WERI-Rb-1 (cell line): ENCODE results near the gene OR2T3.
"Not testable (repeated sequence)": the region's sequence is repeated elsewhere in the genome, so short reads cannot be mapped to it uniquely, and the experiment has no call there.

Experiments
- DNase-seq: peaks from one replicate; pipeline ENCODE4 v3.0.0-alpha.2; 2020
- H3K27ac ChIP-seq: fragments of 250-450 bp; sonication (Bioruptor Pico); 2 replicates; pipeline ENCODE4 v1.5.1; 2020; ENCODE audit warnings: mild to moderate bottlenecking, moderate library complexity
- H3K27me3 ChIP-seq: fragments of 250-450 bp; sonication (Bioruptor Pico); 2 replicates; pipeline ENCODE4 v1.5.1; 2021; ENCODE audit warnings: mild to moderate bottlenecking, low read depth, moderate library complexity; ENCODE audit not compliant: insufficient read depth, severe bottlenecking
- H3K36me3 ChIP-seq: fragments of 250-450 bp; sonication (Bioruptor Pico); 2 replicates; pipeline ENCODE4 v1.5.1; 2020; ENCODE audit warnings: mild to moderate bottlenecking, moderate library complexity
- H3K4me3 ChIP-seq: 2 replicates; pipeline ENCODE4 v1.5.1; 2011; ENCODE audit warnings: low read depth, mild to moderate bottlenecking, control low read depth, low read length
- H3K9me3 ChIP-seq: fragments of 250-450 bp; sonication (Bioruptor Pico); 2 replicates; pipeline ENCODE4 v1.5.1; 2021; ENCODE audit warnings: mild to moderate bottlenecking, moderate library complexity; ENCODE audit not compliant: severe bottlenecking
- TF ChIP-seq, protein P1 (sequence below): IDR thresholded peaks from 2 replicates; pipeline ENCODE4 v1.5.1; 2011; ENCODE audit warnings: low read depth, mild to moderate bottlenecking, control low read depth, inconsistent platforms, low read length

OR2T3 gene

DNA sequence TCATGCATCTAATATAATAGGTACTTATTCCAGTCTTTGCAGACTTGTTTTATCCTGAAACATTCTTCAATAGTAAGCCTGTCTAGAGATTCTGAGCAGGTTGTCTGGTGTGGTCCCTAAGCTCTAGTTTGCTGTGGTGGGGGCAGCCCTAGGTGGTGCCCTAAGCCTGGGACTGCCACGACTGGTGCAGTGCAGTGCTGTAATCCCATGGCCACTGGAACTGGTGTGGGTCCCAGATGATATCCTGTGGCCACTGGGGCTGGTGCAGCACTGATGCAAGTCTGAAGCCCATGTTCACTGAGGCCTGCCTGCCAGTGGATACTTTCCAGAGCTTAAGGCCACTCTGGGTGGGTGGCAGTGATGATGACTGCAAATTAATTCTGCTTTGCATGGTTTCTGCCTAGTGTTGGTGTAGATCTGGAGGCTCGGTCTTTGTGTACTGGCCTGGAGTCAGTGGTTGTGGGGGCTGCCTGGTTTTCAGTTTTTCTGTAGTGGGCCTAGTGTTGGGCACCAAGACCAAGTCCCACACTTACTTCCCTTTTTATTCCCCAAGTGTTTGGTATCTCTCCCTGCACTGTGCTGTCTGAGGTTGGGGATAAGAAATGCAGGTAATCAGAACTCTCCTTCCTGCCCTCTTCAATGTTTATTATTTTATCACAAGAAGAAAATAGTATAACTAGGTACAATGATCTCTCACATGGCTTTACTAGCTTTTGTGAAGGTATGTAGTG lies 27.3 kb downstream of the OR2T3 start:
- not testable (repeated sequence) for H3K27ac ChIP-seq, DNase-seq, H3K9me3 ChIP-seq, H3K4me3 ChIP-seq, H3K27me3 ChIP-seq, H3K36me3 ChIP-seq

GRCh38 chr1:248507773-248508172 lies 34.6 kb downstream of the OR2T3 start, which contains the start of gene OR2G6:
Gene OR2G6 (plus strand): TSS chr1:248508073. CDS start chr1:248521647, 13,574 bp downstream.
- H3K4me3 ChIP-seq, DNase-seq, H3K27me3 ChIP-seq: not testable (repeated sequence)

DNA sequence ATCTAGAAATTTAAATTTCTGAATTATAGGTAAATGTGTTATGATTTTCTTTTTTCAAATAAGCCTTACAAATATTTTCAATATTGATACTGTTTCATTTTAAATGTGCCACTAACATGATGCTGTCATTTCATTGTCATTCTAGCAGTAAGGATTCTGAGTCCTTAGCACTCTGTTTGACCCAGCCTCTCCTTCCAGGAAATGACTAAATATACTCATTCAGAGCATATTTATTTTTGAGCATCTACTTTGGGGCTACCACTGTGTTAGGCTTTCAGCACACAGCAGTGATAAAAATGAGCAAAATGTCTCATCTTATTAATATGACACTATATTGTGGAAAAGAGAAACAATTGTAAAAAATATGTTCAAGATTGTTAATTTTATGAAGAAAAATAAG lies 37.1 kb downstream of the OR2T3 start:
- DNase-seq, H3K27ac ChIP-seq, H3K4me3 ChIP-seq, H3K36me3 ChIP-seq, H3K9me3 ChIP-seq, H3K27me3 ChIP-seq: not testable (repeated sequence)

More at GRCh38 chr1:248507773-248508172, 34.6 kb downstream of the OR2T3 start, which contains the start of gene OR2G6:
- H3K9me3 ChIP-seq, H3K27ac ChIP-seq, H3K36me3 ChIP-seq: not testable (repeated sequence)

GRCh38 chr1:248521856-248522255 lies 48.7 kb downstream of the OR2T3 start:
- H3K36me3 ChIP-seq: no peaks in the 10 kb centered on the region
- DNase-seq: no peak
- no peak overlapping the region for H3K27ac ChIP-seq
- peaks cover 14% of the 10 kb centered on the region for H3K9me3 ChIP-seq
- H3K4me3 ChIP-seq: no peak overlapping the region
- TF ChIP-seq, protein P1, sequence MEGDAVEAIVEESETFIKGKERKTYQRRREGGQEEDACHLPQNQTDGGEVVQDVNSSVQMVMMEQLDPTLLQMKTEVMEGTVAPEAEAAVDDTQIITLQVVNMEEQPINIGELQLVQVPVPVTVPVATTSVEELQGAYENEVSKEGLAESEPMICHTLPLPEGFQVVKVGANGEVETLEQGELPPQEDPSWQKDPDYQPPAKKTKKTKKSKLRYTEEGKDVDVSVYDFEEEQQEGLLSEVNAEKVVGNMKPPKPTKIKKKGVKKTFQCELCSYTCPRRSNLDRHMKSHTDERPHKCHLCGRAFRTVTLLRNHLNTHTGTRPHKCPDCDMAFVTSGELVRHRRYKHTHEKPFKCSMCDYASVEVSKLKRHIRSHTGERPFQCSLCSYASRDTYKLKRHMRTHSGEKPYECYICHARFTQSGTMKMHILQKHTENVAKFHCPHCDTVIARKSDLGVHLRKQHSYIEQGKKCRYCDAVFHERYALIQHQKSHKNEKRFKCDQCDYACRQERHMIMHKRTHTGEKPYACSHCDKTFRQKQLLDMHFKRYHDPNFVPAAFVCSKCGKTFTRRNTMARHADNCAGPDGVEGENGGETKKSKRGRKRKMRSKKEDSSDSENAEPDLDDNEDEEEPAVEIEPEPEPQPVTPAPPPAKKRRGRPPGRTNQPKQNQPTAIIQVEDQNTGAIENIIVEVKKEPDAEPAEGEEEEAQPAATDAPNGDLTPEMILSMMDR: no peak
- peaks cover 51% of the 10 kb centered on the region for H3K27me3 ChIP-seq
